ENCODE data around the gene DHRS12.

Gene DHRS12

DNA sequence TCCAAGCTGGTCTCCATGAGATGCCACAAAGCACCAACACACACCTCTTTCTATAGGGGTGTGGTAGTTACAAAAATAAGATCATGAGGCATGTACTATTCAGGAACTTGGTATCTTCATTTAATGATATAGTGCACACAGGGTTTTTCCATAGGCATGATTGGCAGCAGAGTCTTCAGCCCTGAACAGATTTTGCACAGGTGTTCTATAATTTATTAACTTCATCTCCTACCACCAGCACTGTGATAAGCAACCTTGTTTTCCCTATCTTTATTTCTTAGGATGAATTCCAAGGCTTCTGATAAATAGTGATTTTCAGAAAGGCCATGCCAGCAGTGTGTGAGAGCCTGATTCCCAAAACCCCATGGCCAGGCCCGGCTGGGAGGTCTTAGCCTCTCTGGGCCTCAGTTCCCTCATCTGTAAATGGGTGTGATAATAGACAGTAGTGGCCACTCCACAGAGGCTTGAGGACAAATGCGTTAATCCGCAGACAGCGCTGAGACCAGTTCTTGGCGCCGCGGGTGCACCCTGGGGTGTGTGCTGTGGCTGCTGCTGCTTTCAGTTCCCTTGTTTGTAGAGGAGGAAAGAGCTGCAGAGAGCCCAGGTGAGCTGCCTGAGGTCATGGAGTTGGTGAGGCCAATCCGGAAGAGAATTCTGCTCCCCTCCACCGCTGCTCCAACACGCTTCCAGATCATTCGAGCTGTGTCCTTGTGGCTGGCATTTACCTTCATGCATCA lies 33.1 kb downstream of the DHRS12 start:
- Histone ChIP-seq H3K27ac (replicated peaks; ENCODE audit: low read length) (no peak overlapping the region), H3K4me3 (ENCODE audit: low read length in 2 of 2) (no peak overlapping the region), H4K8ac (ENCODE audit: low read depth, low read length) (no peak overlapping the region), H3K9ac (ENCODE audit: low read depth, low read length, poor library complexity) (no peak overlapping the region), H3K14ac (ENCODE audit: low read length) (no peak overlapping the region), H2AK5ac (ENCODE audit: low read depth, low read length) (no peak overlapping the region), H3K27me3 (ENCODE audit: control insufficient read depth in 3 of 3, insufficient read depth in 3 of 3, low read depth in 1 of 3, low read length in 3 of 3) (no peaks in the 10 kb centered on the region), H3K4me1 (ENCODE audit: control insufficient read depth in 2 of 2, insufficient read depth in 1 of 2, low read depth in 1 of 2, low read length in 2 of 2) (peaks cover 0 to 3% of the 10 kb centered on the region in 2 donors), H2BK15ac (ENCODE audit: low read length) (no peak overlapping the region), H2AFZ (ENCODE audit: low read length) (no peak overlapping the region), H3K23ac (ENCODE audit: low read depth, low read length, poor library complexity) (no peak overlapping the region), H3K18ac (ENCODE audit: low read length) (no peak overlapping the region), H2BK12ac (ENCODE audit: low read length) (no peak overlapping the region), H4K91ac (ENCODE audit: low read depth, low read length, poor library complexity) (no peak overlapping the region), H3K4ac (ENCODE audit: low read length) (no peak overlapping the region), H3K36me3 (replicated peaks in 1 of 2; ENCODE audit: control insufficient read depth in 2 of 2, insufficient read depth in 2 of 2, low read length in 2 of 2) (peaks cover 0 to 13% of the 10 kb centered on the region in 2 donors), H3K4me2 (ENCODE audit: insufficient read depth, low read length, poor library complexity, severe bottlenecking) (no peak overlapping the region), H3K9me3 (replicated peaks in 1 of 2; ENCODE audit: control insufficient read depth in 2 of 2, insufficient read depth in 1 of 2, low read depth in 1 of 2, low read length in 2 of 2) (no peaks in the 10 kb centered on the region), H2BK5ac (ENCODE audit: low read length) (no peak overlapping the region), H2BK120ac (ENCODE audit: low read depth, low read length) (no peak overlapping the region), H3K79me1 (ENCODE audit: low read depth, low read length) (no peaks in the 10 kb centered on the region)
- DNase-seq (ENCODE audit: low spot score), result no peak
- no CpG with 5 or more reads among the region's 11 CpGs for WGBS, 2 donors (ENCODE audit: extremely low coverage in 2 of 2, insufficient read length in 2 of 2, insufficient replicate concordance in 1 of 2)

DNA sequence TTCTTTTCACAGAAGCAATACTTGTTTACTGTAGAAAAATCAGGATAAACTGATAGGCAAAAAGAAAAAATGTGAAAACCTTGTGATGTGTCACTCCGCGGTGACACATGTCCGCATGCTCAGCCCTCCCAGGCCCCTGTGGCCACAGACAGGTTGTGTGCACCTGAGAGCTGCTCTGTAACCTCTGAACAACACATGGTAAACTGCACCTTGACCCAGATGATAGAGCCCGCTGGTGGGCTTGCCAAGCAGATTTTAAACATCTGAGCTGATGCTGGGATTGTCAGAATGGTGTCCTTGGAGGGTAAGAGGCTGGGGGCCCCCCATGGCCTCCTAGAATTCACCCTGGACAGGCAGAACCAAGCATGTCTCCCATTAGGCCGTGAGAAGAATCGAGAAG lies 33.8 kb downstream of the DHRS12 start:
- no CpG with 5 or more reads among the region's 6 CpGs for WGBS, 2 donors (ENCODE audit: extremely low coverage in 2 of 2, insufficient read length in 2 of 2, insufficient replicate concordance in 1 of 2)
- no peak overlapping the region for H3K18ac ChIP-seq (ENCODE audit: low read length)
- no peaks in the 10 kb centered on the region for H3K9me3 ChIP-seq (replicated peaks in 1 of 2; ENCODE audit: control insufficient read depth in 2 of 2, insufficient read depth in 1 of 2, low read depth in 1 of 2, low read length in 2 of 2)
- no peak overlapping the region for H3K4me2 ChIP-seq (ENCODE audit: insufficient read depth, low read length, poor library complexity, severe bottlenecking)
- no peak overlapping the region for H4K8ac ChIP-seq (ENCODE audit: low read depth, low read length)
- H2BK5ac ChIP-seq (ENCODE audit: low read length), result no peak overlapping the region
- no peak overlapping the region for H3K4me3 ChIP-seq (ENCODE audit: low read length in 2 of 2)
- H3K9ac ChIP-seq (ENCODE audit: low read depth, low read length, poor library complexity), result no peak overlapping the region
- no peak overlapping the region for H4K91ac ChIP-seq (ENCODE audit: low read depth, low read length, poor library complexity)
- DNase-seq (ENCODE audit: low spot score), result no peak
- H3K27ac ChIP-seq (replicated peaks; ENCODE audit: low read length), result no peak overlapping the region
- H3K14ac ChIP-seq (ENCODE audit: low read length), result no peak overlapping the region
- H3K79me1 ChIP-seq (ENCODE audit: low read depth, low read length), result no peaks in the 10 kb centered on the region
- H3K4ac ChIP-seq (ENCODE audit: low read length), result no peak overlapping the region
- no peak overlapping the region for H2BK12ac ChIP-seq (ENCODE audit: low read length)
- peaks cover 0 to 3% of the 10 kb centered on the region in 2 donors for H3K4me1 ChIP-seq (ENCODE audit: control insufficient read depth in 2 of 2, insufficient read depth in 1 of 2, low read depth in 1 of 2, low read length in 2 of 2)
- no peak overlapping the region for H3K23ac ChIP-seq (ENCODE audit: low read depth, low read length, poor library complexity)
- peaks cover 0 to 13% of the 10 kb centered on the region in 2 donors for H3K36me3 ChIP-seq (replicated peaks in 1 of 2; ENCODE audit: control insufficient read depth in 2 of 2, insufficient read depth in 2 of 2, low read length in 2 of 2)
- no peak overlapping the region for H2BK15ac ChIP-seq (ENCODE audit: low read length)
- H2BK120ac ChIP-seq (ENCODE audit: low read depth, low read length), result no peak overlapping the region
- H3K27me3 ChIP-seq (ENCODE audit: control insufficient read depth in 3 of 3, insufficient read depth in 3 of 3, low read depth in 1 of 3, low read length in 3 of 3), result no peaks in the 10 kb centered on the region
- H2AFZ ChIP-seq (ENCODE audit: low read length), result no peak overlapping the region
- no peak overlapping the region for H2AK5ac ChIP-seq (ENCODE audit: low read depth, low read length)

DNA sequence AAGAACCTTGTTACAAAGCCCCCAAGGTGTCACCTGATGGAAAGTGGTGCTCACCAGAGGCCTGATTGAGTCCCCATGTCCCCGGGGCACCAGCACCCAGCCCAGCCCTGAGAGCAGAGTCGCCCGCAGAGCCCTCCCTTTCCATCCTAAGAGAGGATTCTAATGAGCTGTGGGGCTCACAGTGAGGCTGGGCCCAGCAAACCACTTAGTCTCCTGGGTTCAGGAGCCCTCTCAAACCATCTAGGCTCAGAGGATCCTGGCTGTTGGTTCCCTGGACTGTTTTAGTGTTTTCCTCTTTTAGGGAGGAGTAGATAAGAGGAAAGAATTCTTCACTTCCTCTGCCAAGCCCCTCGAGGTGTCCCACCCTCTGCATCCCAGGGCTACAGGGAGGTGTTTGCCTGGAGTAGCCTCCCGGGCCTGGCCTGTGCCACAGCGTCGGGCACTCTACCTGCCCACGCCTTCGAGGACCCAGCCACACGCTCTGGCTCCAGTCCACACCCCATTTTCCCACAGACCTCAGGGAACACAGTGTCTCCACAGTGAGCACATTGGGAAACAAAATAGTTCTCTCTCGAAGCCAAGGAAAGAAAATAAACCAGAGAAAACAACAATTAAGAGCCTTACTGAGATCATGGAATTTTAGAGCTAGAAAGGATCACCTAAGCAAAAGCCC lies 34.4 kb downstream of the DHRS12 start:
- Histone ChIP-seq H3K23ac (ENCODE audit: low read depth, low read length, poor library complexity) (no peak overlapping the region), H3K14ac (ENCODE audit: low read length) (no peak overlapping the region), H2AK5ac (ENCODE audit: low read depth, low read length) (no peak overlapping the region), H3K4me1 (ENCODE audit: control insufficient read depth in 2 of 2, insufficient read depth in 1 of 2, low read depth in 1 of 2, low read length in 2 of 2) (peaks cover 3 to 4% of the 10 kb centered on the region in 2 donors), H3K4me3 (ENCODE audit: low read length in 2 of 2) (no peak overlapping the region), H3K27me3 (ENCODE audit: control insufficient read depth in 3 of 3, insufficient read depth in 3 of 3, low read depth in 1 of 3, low read length in 3 of 3) (no peaks in the 10 kb centered on the region), H3K4ac (ENCODE audit: low read length) (no peak overlapping the region), H3K27ac (replicated peaks; ENCODE audit: low read length) (no peak overlapping the region), H4K8ac (ENCODE audit: low read depth, low read length) (no peak overlapping the region), H2AFZ (ENCODE audit: low read length) (no peak overlapping the region), H3K9ac (ENCODE audit: low read depth, low read length, poor library complexity) (no peak overlapping the region), H2BK5ac (ENCODE audit: low read length) (no peak overlapping the region), H3K36me3 (replicated peaks in 1 of 2; ENCODE audit: control insufficient read depth in 2 of 2, insufficient read depth in 2 of 2, low read length in 2 of 2) (peaks cover 3 to 13% of the 10 kb centered on the region in 2 donors), H3K79me1 (ENCODE audit: low read depth, low read length) (no peaks in the 10 kb centered on the region), H2BK12ac (ENCODE audit: low read length) (no peak overlapping the region), H3K18ac (ENCODE audit: low read length) (no peak overlapping the region), H3K9me3 (replicated peaks in 1 of 2; ENCODE audit: control insufficient read depth in 2 of 2, insufficient read depth in 1 of 2, low read depth in 1 of 2, low read length in 2 of 2) (no peaks in the 10 kb centered on the region), H3K4me2 (ENCODE audit: insufficient read depth, low read length, poor library complexity, severe bottlenecking) (no peak overlapping the region), H2BK15ac (ENCODE audit: low read length) (no peak overlapping the region), H4K91ac (ENCODE audit: low read depth, low read length, poor library complexity) (no peak overlapping the region), H2BK120ac (ENCODE audit: low read depth, low read length) (no peak overlapping the region)
- DNase-seq (ENCODE audit: low spot score), result no peak
- no CpG with 5 or more reads among the region's 11 CpGs for WGBS, 2 donors (ENCODE audit: extremely low coverage in 2 of 2, insufficient read length in 2 of 2, insufficient replicate concordance in 1 of 2)

DNA sequence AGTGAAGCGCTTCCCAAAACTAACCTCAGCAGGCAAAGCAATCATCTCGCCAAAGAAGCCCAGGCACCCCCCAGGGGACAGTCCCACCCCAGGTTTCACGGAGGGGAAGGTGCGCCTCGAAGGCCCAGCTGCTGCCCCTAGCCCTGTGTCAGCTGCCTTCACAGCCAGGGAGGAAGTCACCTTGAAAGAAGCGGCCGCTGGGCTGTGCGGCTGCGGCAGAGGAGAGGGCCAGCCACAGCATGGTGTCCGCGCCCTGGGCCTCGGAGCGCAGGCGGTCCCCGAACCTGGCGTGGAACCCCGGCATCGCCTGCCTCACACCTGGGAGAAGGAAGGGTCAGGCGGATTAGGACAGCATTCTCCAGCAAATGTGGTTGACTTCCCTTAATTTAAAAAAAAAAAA lies 35.0 kb downstream of the DHRS12 start:
- Histone ChIP-seq H2BK5ac (ENCODE audit: low read length) (no peak overlapping the region), H4K91ac (ENCODE audit: low read depth, low read length, poor library complexity) (no peak overlapping the region), H2AK5ac (ENCODE audit: low read depth, low read length) (no peak overlapping the region), H3K27me3 (ENCODE audit: control insufficient read depth in 3 of 3, insufficient read depth in 3 of 3, low read depth in 1 of 3, low read length in 3 of 3) (no peaks in the 10 kb centered on the region), H3K27ac (replicated peaks; ENCODE audit: low read length) (no peak overlapping the region), H3K9me3 (replicated peaks in 1 of 2; ENCODE audit: control insufficient read depth in 2 of 2, insufficient read depth in 1 of 2, low read depth in 1 of 2, low read length in 2 of 2) (no peaks in the 10 kb centered on the region), H3K4me2 (ENCODE audit: insufficient read depth, low read length, poor library complexity, severe bottlenecking) (no peak overlapping the region), H3K4ac (ENCODE audit: low read length) (no peak overlapping the region), H4K8ac (ENCODE audit: low read depth, low read length) (no peak overlapping the region), H3K9ac (ENCODE audit: low read depth, low read length, poor library complexity) (no peak overlapping the region), H3K14ac (ENCODE audit: low read length) (no peak overlapping the region), H3K36me3 (replicated peaks in 1 of 2; ENCODE audit: control insufficient read depth in 2 of 2, insufficient read depth in 2 of 2, low read length in 2 of 2) (peaks cover 3 to 13% of the 10 kb centered on the region in 2 donors), H2BK15ac (ENCODE audit: low read length) (no peak overlapping the region), H2BK12ac (ENCODE audit: low read length) (no peak overlapping the region), H3K18ac (ENCODE audit: low read length) (no peak overlapping the region), H2BK120ac (ENCODE audit: low read depth, low read length) (no peak overlapping the region), H3K23ac (ENCODE audit: low read depth, low read length, poor library complexity) (no peak overlapping the region), H3K4me1 (ENCODE audit: control insufficient read depth in 2 of 2, insufficient read depth in 1 of 2, low read depth in 1 of 2, low read length in 2 of 2) (peaks cover 3 to 7% of the 10 kb centered on the region in 2 donors), H2AFZ (ENCODE audit: low read length) (no peak overlapping the region), H3K4me3 (ENCODE audit: low read length in 2 of 2) (no peak overlapping the region), H3K79me1 (ENCODE audit: low read depth, low read length) (no peaks in the 10 kb centered on the region)
- no peak for DNase-seq (ENCODE audit: low spot score)
- no CpG with 5 or more reads among the region's 19 CpGs for WGBS, 2 donors (ENCODE audit: extremely low coverage in 2 of 2, insufficient read length in 2 of 2, insufficient replicate concordance in 1 of 2)

Data from neuronal stem cell (in vitro differentiated cells).